WTC11 (cell line): Measurements from ENCODE around the gene MTUS2.

Source experiments
- TP53 ChIP-seq: sonication (generic); formaldehyde crosslinking; IDR thresholded peaks from 2 replicates; pipeline ENCODE4 v1.8.1; 2023; ENCODE audit warnings: mild to moderate bottlenecking, missing genetic modification reagents
- TF ChIP-seq, protein P1 (sequence below): sonication (generic); formaldehyde crosslinking; IDR thresholded peaks from 2 replicates; pipeline ENCODE4 v1.8.1; 2022; ENCODE audit warnings: low read depth, missing genetic modification reagents, borderline replicate concordance
- TF ChIP-seq, protein P2 (sequence below): sonication (generic); formaldehyde crosslinking; IDR thresholded peaks from 2 replicates; pipeline ENCODE4 v1.8.0; 2022; ENCODE audit warnings: mild to moderate bottlenecking, missing genetic modification reagents
- TF ChIP-seq, protein P3 (sequence below): fragments of 200-600 bp; IDR thresholded peaks from 2 replicates; pipeline ENCODE4 v1.8.0; 2022; ENCODE audit warnings: antibody characterized with exemption

DNA sequence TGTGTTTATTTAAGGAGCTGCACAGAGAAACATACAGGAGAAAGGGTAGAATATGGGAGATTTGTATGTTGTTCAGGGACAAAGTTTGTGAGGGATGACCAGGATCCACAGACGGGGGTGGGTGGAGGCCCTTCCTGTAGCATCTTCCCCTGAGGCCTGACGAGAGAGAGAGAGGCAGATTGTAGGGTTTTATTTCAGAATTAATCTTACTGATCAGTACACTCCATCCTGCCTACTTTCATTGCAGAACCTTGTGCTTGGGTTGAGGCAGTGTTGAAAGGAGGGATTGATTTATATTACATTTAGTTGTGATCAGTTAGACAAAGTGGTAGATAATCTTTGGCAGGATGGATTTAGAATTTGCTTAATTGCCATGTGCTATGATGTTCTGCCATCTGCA is 39.6 kb downstream of the MTUS2 start:
- TF ChIP-seq, protein P1, sequence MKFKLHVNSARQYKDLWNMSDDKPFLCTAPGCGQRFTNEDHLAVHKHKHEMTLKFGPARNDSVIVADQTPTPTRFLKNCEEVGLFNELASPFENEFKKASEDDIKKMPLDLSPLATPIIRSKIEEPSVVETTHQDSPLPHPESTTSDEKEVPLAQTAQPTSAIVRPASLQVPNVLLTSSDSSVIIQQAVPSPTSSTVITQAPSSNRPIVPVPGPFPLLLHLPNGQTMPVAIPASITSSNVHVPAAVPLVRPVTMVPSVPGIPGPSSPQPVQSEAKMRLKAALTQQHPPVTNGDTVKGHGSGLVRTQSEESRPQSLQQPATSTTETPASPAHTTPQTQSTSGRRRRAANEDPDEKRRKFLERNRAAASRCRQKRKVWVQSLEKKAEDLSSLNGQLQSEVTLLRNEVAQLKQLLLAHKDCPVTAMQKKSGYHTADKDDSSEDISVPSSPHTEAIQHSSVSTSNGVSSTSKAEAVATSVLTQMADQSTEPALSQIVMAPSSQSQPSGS (CRISPR knock-in tag), result no peak
- TF ChIP-seq TP53 (CRISPR knock-in tag), result no peak
- TF ChIP-seq, protein P2, sequence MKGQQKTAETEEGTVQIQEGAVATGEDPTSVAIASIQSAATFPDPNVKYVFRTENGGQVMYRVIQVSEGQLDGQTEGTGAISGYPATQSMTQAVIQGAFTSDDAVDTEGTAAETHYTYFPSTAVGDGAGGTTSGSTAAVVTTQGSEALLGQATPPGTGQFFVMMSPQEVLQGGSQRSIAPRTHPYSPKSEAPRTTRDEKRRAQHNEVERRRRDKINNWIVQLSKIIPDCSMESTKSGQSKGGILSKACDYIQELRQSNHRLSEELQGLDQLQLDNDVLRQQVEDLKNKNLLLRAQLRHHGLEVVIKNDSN (CRISPR knock-in tag), result no peak
- TF ChIP-seq, protein P3, sequence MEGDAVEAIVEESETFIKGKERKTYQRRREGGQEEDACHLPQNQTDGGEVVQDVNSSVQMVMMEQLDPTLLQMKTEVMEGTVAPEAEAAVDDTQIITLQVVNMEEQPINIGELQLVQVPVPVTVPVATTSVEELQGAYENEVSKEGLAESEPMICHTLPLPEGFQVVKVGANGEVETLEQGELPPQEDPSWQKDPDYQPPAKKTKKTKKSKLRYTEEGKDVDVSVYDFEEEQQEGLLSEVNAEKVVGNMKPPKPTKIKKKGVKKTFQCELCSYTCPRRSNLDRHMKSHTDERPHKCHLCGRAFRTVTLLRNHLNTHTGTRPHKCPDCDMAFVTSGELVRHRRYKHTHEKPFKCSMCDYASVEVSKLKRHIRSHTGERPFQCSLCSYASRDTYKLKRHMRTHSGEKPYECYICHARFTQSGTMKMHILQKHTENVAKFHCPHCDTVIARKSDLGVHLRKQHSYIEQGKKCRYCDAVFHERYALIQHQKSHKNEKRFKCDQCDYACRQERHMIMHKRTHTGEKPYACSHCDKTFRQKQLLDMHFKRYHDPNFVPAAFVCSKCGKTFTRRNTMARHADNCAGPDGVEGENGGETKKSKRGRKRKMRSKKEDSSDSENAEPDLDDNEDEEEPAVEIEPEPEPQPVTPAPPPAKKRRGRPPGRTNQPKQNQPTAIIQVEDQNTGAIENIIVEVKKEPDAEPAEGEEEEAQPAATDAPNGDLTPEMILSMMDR, result no peak
